HG02885 (cell line): ENCODE results near the gene KRTAP10-7.
"Not testable (repeated sequence)": the region's sequence is repeated elsewhere in the genome, so short reads cannot be mapped to it uniquely, and the experiment has no call there.

ENCODE experiments used
- ATAC-seq: cut with Tn5 transposase; IDR thresholded peaks from one replicate; pipeline ENCODE4 v1.9.1; 2021; ENCODE audit warnings: mild to moderate bottlenecking; ENCODE audit not compliant: unreplicated experiment, poor library complexity

KRTAP10-7 gene

GRCh38 chr21:44589586-44590305 is 10.7 kb upstream of the KRTAP10-7 start:
- no peak for ATAC-seq

GRCh38 chr21:44590311-44590721 is 10.1 kb upstream of the KRTAP10-7 start:
- no peak for ATAC-seq

- ATAC-seq, result not testable (repeated sequence)
Observed at GRCh38 chr21:44590897-44591800, 9.2 kb upstream of the KRTAP10-7 start.

- ATAC-seq, result not testable (repeated sequence)
Observed at GRCh38 chr21:44591801-44592130, 8.6 kb upstream of the KRTAP10-7 start.

- ATAC-seq, result no peak
Observed at GRCh38 chr21:44592446-44593311, 7.7 kb upstream of the KRTAP10-7 start, which contains the start of gene KRTAP10-6. Gene KRTAP10-6 (minus strand): TSS chr21:44592505. CDS start chr21:44592484, 21 bp downstream.

- ATAC-seq, result no peak
Observed at GRCh38 chr21:44593598-44594405, 6.6 kb upstream of the KRTAP10-7 start.

GRCh38 chr21:44594406-44594916 is 5.9 kb upstream of the KRTAP10-7 start:
- no peak for ATAC-seq

GRCh38 chr21:44595524-44595923 is 4.9 kb upstream of the KRTAP10-7 start:
- ATAC-seq, result no peak

- ATAC-seq, result no peak
Observed at GRCh38 chr21:44596068-44596725, 4.2 kb upstream of the KRTAP10-7 start.

- ATAC-seq, result no peak
Observed at GRCh38 chr21:44598061-44598460, 2.3 kb upstream of the KRTAP10-7 start.

GRCh38 chr21:44599264-44600029 is 950 bp upstream of the KRTAP10-7 start:
- ATAC-seq, result no peak

GRCh38 chr21:44601091-44601490 is 694 bp downstream of the KRTAP10-7 start:
- ATAC-seq, result not testable (repeated sequence)

- ATAC-seq, result no peak
Observed at GRCh38 chr21:44601596-44602462, 1.4 kb downstream of the KRTAP10-7 start.

GRCh38 chr21:44602463-44602850 is 2.1 kb downstream of the KRTAP10-7 start:
- ATAC-seq, result no peak

GRCh38 chr21:44603109-44603875 is 2.9 kb downstream of the KRTAP10-7 start:
- no peak for ATAC-seq

- no peak for ATAC-seq
Observed at GRCh38 chr21:44603911-44604310, 3.5 kb downstream of the KRTAP10-7 start.

GRCh38 chr21:44606495-44606894 is 6.1 kb downstream of the KRTAP10-7 start:
- ATAC-seq, result no peak
